Retina (tissue), 1 donor: ENCODE measurements around the gene NECAB2.

Experiments
- DNase-seq: peaks from one replicate; pipeline ENCODE4 v3.0.0-alpha.2; 2016

NECAB2 gene

GRCh38 chr16:83967838-83968305 lies at the start of gene NECAB2:
TSS of gene NECAB2 (plus strand) at chr16:83968244. CDS start at chr16:83968649, 405 bp downstream.
- DNase-seq: peak; percentile 60

GRCh38 chr16:83920894-83921491 lies 47.1 kb upstream of the NECAB2 start:
- DNase-seq: no peak

- no peak for DNase-seq
Measured at GRCh38 chr16:83923581-83924365, 44.3 kb upstream of the NECAB2 start.

- DNase-seq: no peak
Measured at GRCh38 chr16:83924686-83925085, 43.4 kb upstream of the NECAB2 start.

GRCh38 chr16:83925095-83925905 lies 42.7 kb upstream of the NECAB2 start:
- no peak for DNase-seq

GRCh38 chr16:83925957-83926725 lies 41.9 kb upstream of the NECAB2 start:
- DNase-seq: no peak

GRCh38 chr16:83926726-83927397 lies 41.2 kb upstream of the NECAB2 start:
- DNase-seq: peak; percentile 89

GRCh38 chr16:83928341-83929055 lies 39.5 kb upstream of the NECAB2 start:
- DNase-seq: no peak

- no peak for DNase-seq
Measured at GRCh38 chr16:83929811-83930555, 38.1 kb upstream of the NECAB2 start.

- no peak for DNase-seq
Measured at GRCh38 chr16:83930730-83931500, 37.1 kb upstream of the NECAB2 start.

GRCh38 chr16:83931556-83931955 lies 36.5 kb upstream of the NECAB2 start:
- no peak for DNase-seq

- no peak for DNase-seq
Measured at GRCh38 chr16:83932304-83932703, 35.7 kb upstream of the NECAB2 start.

- DNase-seq: no peak
Measured at GRCh38 chr16:83932955-83933673, 34.9 kb upstream of the NECAB2 start.

- no peak for DNase-seq
Measured at GRCh38 chr16:83933885-83934683, 34.0 kb upstream of the NECAB2 start.

- no peak for DNase-seq
Measured at GRCh38 chr16:83934684-83934977, 33.4 kb upstream of the NECAB2 start.

- DNase-seq: no peak
Measured at GRCh38 chr16:83935005-83935857, 32.8 kb upstream of the NECAB2 start.

- DNase-seq: no peak
Measured at GRCh38 chr16:83935858-83936255, 32.2 kb upstream of the NECAB2 start.
